Neuronal stem cell (in vitro differentiated cells): ENCODE results near the gene ZNF841.

Experiments
- DNase-seq: peaks from one replicate; pipeline ENCODE4 v3.0.0-alpha.2; 2013; ENCODE audit warnings: low spot score
- H2AFZ ChIP-seq: one replicate; pipeline ENCODE4 v1.6.1; 2013; ENCODE audit warnings: mild to moderate bottlenecking, low read length, inconsistent platforms
- H2AK5ac ChIP-seq: 2 replicates; pipeline ENCODE4 v1.6.1; 2013; ENCODE audit warnings: low read depth, mild to moderate bottlenecking, inconsistent platforms, low read length, moderate library complexity, mixed read lengths
- H2BK120ac ChIP-seq: 2 replicates; pipeline ENCODE4 v1.6.1; 2013; ENCODE audit warnings: low read depth, mild to moderate bottlenecking, inconsistent platforms, low read length, moderate library complexity, mixed read lengths
- H2BK12ac ChIP-seq: one replicate; pipeline ENCODE4 v1.6.1; 2013; ENCODE audit warnings: low read length, inconsistent platforms
- H2BK15ac ChIP-seq: 2 replicates; pipeline ENCODE4 v1.6.1; 2013; ENCODE audit warnings: mild to moderate bottlenecking, low read length, inconsistent platforms, mixed read lengths
- H2BK5ac ChIP-seq: one replicate; pipeline ENCODE4 v1.6.1; 2013; ENCODE audit warnings: inconsistent platforms, mild to moderate bottlenecking, low read length, moderate library complexity
- H3K14ac ChIP-seq: one replicate; pipeline ENCODE4 v1.6.1; 2013; ENCODE audit warnings: low read length, inconsistent platforms
- H3K18ac ChIP-seq: 2 replicates; pipeline ENCODE4 v1.6.1; 2013; ENCODE audit warnings: low read length, inconsistent platforms
- H3K23ac ChIP-seq: 2 replicates; pipeline ENCODE4 v1.6.1; 2013; ENCODE audit warnings: low read depth, mild to moderate bottlenecking, mixed read lengths, low read length, inconsistent platforms; ENCODE audit not compliant: poor library complexity
- H3K27ac ChIP-seq: replicated peaks from 3 replicates; pipeline ENCODE4 v1.5.1; 2013; ENCODE audit warnings: low read length, inconsistent platforms
- H3K27me3 ChIP-seq, 3 experiments: 2 replicates each; pipeline ENCODE4 v1.6.1; 2013; ENCODE audit warnings: low read length in 3 of 3, mild to moderate bottlenecking in 2 of 3, inconsistent platforms in 1 of 3, low read depth in 1 of 3, mixed read lengths in 1 of 3, moderate library complexity in 1 of 3; ENCODE audit not compliant: control insufficient read depth in 3 of 3, insufficient read depth in 3 of 3
- H3K36me3 ChIP-seq, 2 donors: replicated peaks in 1 of 2; 2 replicates each; pipeline ENCODE4 v1.6.1; 2013; ENCODE audit warnings: low read length in 2 of 2; ENCODE audit not compliant: control insufficient read depth in 2 of 2, insufficient read depth in 2 of 2
- H3K4ac ChIP-seq: 2 replicates; pipeline ENCODE4 v1.6.1; 2013; ENCODE audit warnings: inconsistent platforms, mild to moderate bottlenecking, low read length, moderate library complexity
- H3K4me1 ChIP-seq, 2 donors: 1 replicate in 1 of 2; 2 replicates in 1 of 2; pipeline ENCODE4 v1.6.1; 2013; ENCODE audit warnings: low read length in 2 of 2, low read depth in 1 of 2; ENCODE audit not compliant: control insufficient read depth in 2 of 2, insufficient read depth in 1 of 2
- H3K4me2 ChIP-seq: one replicate; pipeline ENCODE4 v1.6.1; 2013; ENCODE audit warnings: mild to moderate bottlenecking, low read length, inconsistent platforms; ENCODE audit not compliant: insufficient read depth, poor library complexity, severe bottlenecking
- H3K4me3 ChIP-seq, 2 donors: 2 replicates each; pipeline ENCODE4 v1.5.1; 2013; ENCODE audit warnings: low read length in 2 of 2, mild to moderate bottlenecking in 2 of 2, inconsistent platforms in 1 of 2, moderate library complexity in 1 of 2
- H3K79me1 ChIP-seq: one replicate; pipeline ENCODE4 v1.6.1; 2013; ENCODE audit warnings: low read depth, mild to moderate bottlenecking, inconsistent platforms, low read length, moderate library complexity
- H3K9ac ChIP-seq: one replicate; pipeline ENCODE4 v1.6.1; 2013; ENCODE audit warnings: mild to moderate bottlenecking, low read depth, low read length, inconsistent platforms; ENCODE audit not compliant: poor library complexity
- H3K9me3 ChIP-seq, 2 donors: replicated peaks in 1 of 2; 2 replicates each; pipeline versions ENCODE3 to v1.6.1; 2013; ENCODE audit warnings: low read length in 2 of 2, mild to moderate bottlenecking in 2 of 2, inconsistent platforms in 1 of 2, low read depth in 1 of 2, mixed read lengths in 1 of 2, moderate library complexity in 1 of 2; ENCODE audit not compliant: control insufficient read depth in 2 of 2, insufficient read depth in 1 of 2
- H4K8ac ChIP-seq: one replicate; pipeline ENCODE4 v1.6.1; 2013; ENCODE audit warnings: low read depth, mild to moderate bottlenecking, inconsistent platforms, low read length, moderate library complexity
- H4K91ac ChIP-seq: one replicate; pipeline ENCODE4 v1.6.1; 2013; ENCODE audit warnings: low read length, low read depth, mild to moderate bottlenecking, inconsistent platforms; ENCODE audit not compliant: poor library complexity
- WGBS, 2 donors: extraction: QIAGEN DNeasy Blood & Tissue Kit; methylation state at CpG; one replicate each; pipeline ENCODE4 v1.1.7; 2013; ENCODE audit warnings: missing lambda C conversion rate in 2 of 2, mixed read lengths in 1 of 2; ENCODE audit not compliant: insufficient read length in 2 of 2, insufficient replicate concordance in 1 of 2; ENCODE audit errors: extremely low coverage in 2 of 2; 5-methylcytosine and 5-hydroxymethylcytosine counted together

ZNF841 gene

DNA sequence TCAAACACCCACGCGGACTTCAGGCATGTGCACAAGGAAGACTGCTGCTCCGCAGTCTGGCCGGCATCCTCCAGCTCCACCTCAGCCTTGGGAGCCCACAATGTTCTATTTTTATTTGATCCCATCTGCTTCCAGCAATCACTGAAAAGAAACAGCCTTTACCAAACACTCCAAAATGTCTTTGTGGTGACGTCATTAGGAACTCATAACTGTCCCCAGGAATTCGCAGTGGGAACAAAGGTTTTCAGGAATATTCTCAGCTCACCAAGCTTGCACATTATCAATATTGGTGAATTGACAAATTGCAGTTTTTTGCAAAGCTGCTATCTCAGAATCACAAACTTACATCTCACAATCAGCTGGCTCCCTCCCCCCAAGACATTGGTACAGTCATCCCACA, 15.2 kb upstream of the ZNF841 start:
- no peaks in the 10 kb centered on the region for H3K27me3 ChIP-seq
- no peak overlapping the region for H3K27ac ChIP-seq
- DNase-seq = no peak
- no peak overlapping the region for H2BK12ac ChIP-seq
- no peak overlapping the region for H2BK120ac ChIP-seq
- H2AK5ac ChIP-seq = no peak overlapping the region
- H3K4me1 ChIP-seq = no peaks in the 10 kb centered on the region
- H3K18ac ChIP-seq = no peak overlapping the region
- no peak overlapping the region for H2BK15ac ChIP-seq
- no peak overlapping the region for H2AFZ ChIP-seq
- H4K91ac ChIP-seq = no peak overlapping the region
- H3K23ac ChIP-seq = no peak overlapping the region
- H3K14ac ChIP-seq = no peak overlapping the region
- H3K4me2 ChIP-seq = no peak overlapping the region
- no peak overlapping the region for H3K9ac ChIP-seq
- no CpG with 5 or more reads among the region's 6 CpGs for WGBS, 2 donors
- peaks cover 13 to 27% of the 10 kb centered on the region in 2 donors for H3K36me3 ChIP-seq
- H2BK5ac ChIP-seq = no peak overlapping the region
- H4K8ac ChIP-seq = no peak overlapping the region
- no peak overlapping the region for H3K4me3 ChIP-seq
- no peaks in the 10 kb centered on the region for H3K79me1 ChIP-seq
- H3K9me3 ChIP-seq = peaks cover 44 to 68% of the 10 kb centered on the region in 2 donors
- no peak overlapping the region for H3K4ac ChIP-seq

GRCh38 chr19:52102782-52103181, 7.2 kb upstream of the ZNF841 start:
- no peak overlapping the region for H3K9ac ChIP-seq
- H4K8ac ChIP-seq = no peak overlapping the region
- H3K4me3 ChIP-seq = no peak overlapping the region
- H2BK15ac ChIP-seq = no peak overlapping the region
- no peak overlapping the region for H3K4ac ChIP-seq
- no peak for DNase-seq
- H3K4me2 ChIP-seq = no peak overlapping the region
- no peak overlapping the region for H3K18ac ChIP-seq
- no peaks in the 10 kb centered on the region for H3K79me1 ChIP-seq
- H3K23ac ChIP-seq = no peak overlapping the region
- no peak overlapping the region for H2BK5ac ChIP-seq
- WGBS, 2 donors = no CpG with 5 or more reads among the region's 1 CpG
- H3K9me3 ChIP-seq = peaks cover 8 to 35% of the 10 kb centered on the region in 2 donors
- no peak overlapping the region for H4K91ac ChIP-seq
- H2BK12ac ChIP-seq = no peak overlapping the region
- no peak overlapping the region for H2BK120ac ChIP-seq
- no peak overlapping the region for H3K14ac ChIP-seq
- H3K27ac ChIP-seq = no peak overlapping the region
- H2AK5ac ChIP-seq = no peak overlapping the region
- no peaks in the 10 kb centered on the region for H3K36me3 ChIP-seq
- H2AFZ ChIP-seq = no peak overlapping the region
- no peaks in the 10 kb centered on the region for H3K27me3 ChIP-seq
- H3K4me1 ChIP-seq = no peaks in the 10 kb centered on the region

DNA sequence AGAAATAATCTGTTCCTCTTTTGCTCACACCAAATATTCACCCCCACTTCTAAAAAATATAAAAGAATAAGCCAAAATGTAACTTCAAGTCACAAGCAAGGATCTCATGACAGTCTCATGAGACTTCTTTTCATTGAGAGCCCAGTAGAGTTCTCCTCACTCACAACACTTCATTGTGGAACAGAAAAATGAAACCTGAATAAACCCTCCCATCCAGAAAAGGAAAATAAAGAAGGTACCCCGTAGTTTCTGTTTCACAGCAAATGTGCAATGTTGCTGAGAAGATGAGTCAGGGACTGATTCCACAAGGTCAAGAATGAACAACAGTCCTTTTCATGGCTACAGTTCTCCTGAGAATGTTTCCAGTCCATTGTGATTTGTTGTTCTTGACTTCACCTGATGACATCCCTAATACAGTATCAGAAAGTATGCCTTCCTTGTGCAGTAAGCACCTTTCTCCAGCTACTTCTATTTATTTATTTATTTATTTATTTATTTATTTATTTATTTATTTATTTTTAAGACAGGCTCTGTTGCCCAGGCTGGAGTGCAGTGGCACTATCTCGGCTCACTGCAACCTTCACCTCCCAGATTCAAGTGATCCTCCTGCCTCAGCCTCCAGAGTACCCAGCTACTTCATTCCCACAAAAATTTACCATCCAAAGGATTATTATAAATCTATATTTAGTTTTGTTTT, 6.4 kb upstream of the ZNF841 start:
- DNase-seq = no peak
- H3K4me1 ChIP-seq = no peaks in the 10 kb centered on the region
- no peak overlapping the region for H3K18ac ChIP-seq
- no peak overlapping the region for H2BK12ac ChIP-seq
- H3K27ac ChIP-seq = no peak overlapping the region
- no peaks in the 10 kb centered on the region for H3K27me3 ChIP-seq
- WGBS, 2 donors = no CpG with 5 or more reads among the region's 2 CpGs
- H4K91ac ChIP-seq = no peak overlapping the region
- no peak overlapping the region for H3K4me3 ChIP-seq
- no peak overlapping the region for H3K4me2 ChIP-seq
- H2AK5ac ChIP-seq = no peak overlapping the region
- H3K9me3 ChIP-seq = peaks cover 8 to 36% of the 10 kb centered on the region in 2 donors
- H3K36me3 ChIP-seq = no peaks in the 10 kb centered on the region
- H2BK15ac ChIP-seq = no peak overlapping the region
- no peak overlapping the region for H4K8ac ChIP-seq
- H3K79me1 ChIP-seq = no peaks in the 10 kb centered on the region
- H3K9ac ChIP-seq = no peak overlapping the region
- no peak overlapping the region for H2BK5ac ChIP-seq
- no peak overlapping the region for H2AFZ ChIP-seq
- H3K23ac ChIP-seq = no peak overlapping the region
- no peak overlapping the region for H3K4ac ChIP-seq
- no peak overlapping the region for H3K14ac ChIP-seq
- H2BK120ac ChIP-seq = no peak overlapping the region

GRCh38 chr19:52099497-52100138, 4.1 kb upstream of the ZNF841 start:
- Histone ChIP-seq H2BK120ac (no peak overlapping the region), H3K79me1 (no peaks in the 10 kb centered on the region), H4K8ac (no peak overlapping the region), H3K4me1 (no peaks in the 10 kb centered on the region), H2BK15ac (no peak overlapping the region), H3K27ac (no peak overlapping the region), H3K14ac (no peak overlapping the region), H3K4ac (no peak overlapping the region), H3K4me2 (no peak overlapping the region), H3K4me3 (no peak overlapping the region), H3K9me3 (peaks cover 8 to 43% of the 10 kb centered on the region in 2 donors), H3K27me3 (peaks cover 0 to under 1% (median 0%) of the 10 kb centered on the region in 3 experiments), H4K91ac (no peak overlapping the region), H3K36me3 (no peaks in the 10 kb centered on the region), H2AK5ac (no peak overlapping the region), H2BK5ac (no peak overlapping the region), H3K23ac (no peak overlapping the region), H2AFZ (no peak overlapping the region), H3K9ac (no peak overlapping the region), H3K18ac (no peak overlapping the region), H2BK12ac (no peak overlapping the region)
- WGBS, 2 donors = no CpG with 5 or more reads among the region's 2 CpGs
- no peak for DNase-seq
